RCC 7860 (cell line): Measurements from ENCODE around the gene INSYN1.

ENCODE experiments used
- DNase-seq: peaks from one replicate; pipeline ENCODE4 v3.0.0-alpha.2; 2015; ENCODE audit warnings: low spot score
- FAIRE-seq: peaks from 2 replicates; lab custom pipeline; 2012; peaks lifted over from hg19 to GRCh38; lab: Jason Lieb, UNC

Gene INSYN1

GRCh38 chr15:73694419-73694818 is 58.7 kb downstream of the INSYN1 start:
- DNase-seq = no peak
- FAIRE-seq = no peak

- no peak for DNase-seq
- no peak for FAIRE-seq
These were observed 61.8 kb downstream of the INSYN1 start for GRCh38 chr15:73691396-73691795.

- FAIRE-seq = no peak
- DNase-seq = no peak
These were observed 64.7 kb downstream of the INSYN1 start for GRCh38 chr15:73688455-73688854.

- FAIRE-seq (no peak), DNase-seq (no peak)
These were observed 65.8 kb downstream of the INSYN1 start for GRCh38 chr15:73687351-73687750.

- DNase-seq (peak; percentile 68), FAIRE-seq (peak; percentile 28)
These were observed 66.3 kb downstream of the INSYN1 start for GRCh38 chr15:73686781-73687256.

GRCh38 chr15:73685981-73686380 is 67.2 kb downstream of the INSYN1 start:
- FAIRE-seq (no peak), DNase-seq (no peak)
